DND-41 (cell line): ENCODE data around the gene MORN5.

ENCODE experiments used
- ATAC-seq: fragments of 200-7000 bp; cut with Tn5 transposase; 3 replicates; pipeline ENCODE4 v1.9.1; 2021; ENCODE audit warnings: low read depth; ENCODE audit not compliant: insufficient read depth
- DNase-seq: peaks from one replicate; pipeline ENCODE4 v3.0.0-alpha.2; 2020
- H2AFZ ChIP-seq: 2 replicates; pipeline ENCODE4 v1.6.0; 2012; ENCODE audit warnings: low read depth, low read length
- H3K27ac ChIP-seq: 2 replicates; pipeline ENCODE4 v1.5.1; 2012; ENCODE audit warnings: low read length, inconsistent platforms
- H3K27me3 ChIP-seq: fragments of 200-600 bp; sonication (generic); 2 replicates; pipeline ENCODE4 v1.6.0; 2012; ENCODE audit warnings: low read length, mild to moderate bottlenecking, inconsistent platforms; ENCODE audit not compliant: insufficient read depth, poor library complexity
- H3K36me3 ChIP-seq: 2 replicates; pipeline ENCODE4 v1.5.1; 2012; ENCODE audit warnings: low read length, inconsistent platforms; ENCODE audit not compliant: insufficient read depth
- H3K4me1 ChIP-seq: 2 replicates; pipeline ENCODE4 v1.5.1; 2012; ENCODE audit warnings: mild to moderate bottlenecking, low read length; ENCODE audit not compliant: insufficient read depth
- H3K4me2 ChIP-seq: 2 replicates; pipeline ENCODE4 v1.6.0; 2012; ENCODE audit warnings: mild to moderate bottlenecking, moderate library complexity, low read length, inconsistent platforms; ENCODE audit not compliant: insufficient read depth
- H3K4me3 ChIP-seq, 2 experiments: fragments of 200-600 bp in 1 of 2; shearing (Covaris generic) in 1 of 2; 2 replicates each; pipeline ENCODE4 v1.5.1; 2012 to 2016; ENCODE audit warnings: inconsistent platforms in 2 of 2, low read length in 2 of 2, mild to moderate bottlenecking in 2 of 2, low read depth in 1 of 2, moderate library complexity in 1 of 2
- H3K79me2 ChIP-seq: 2 replicates; pipeline ENCODE4 v1.6.0; 2012; ENCODE audit warnings: low read length, inconsistent platforms; ENCODE audit not compliant: insufficient read depth
- H3K9ac ChIP-seq: 2 replicates; pipeline ENCODE4 v1.6.0; 2012; ENCODE audit warnings: low read depth, mild to moderate bottlenecking, inconsistent platforms, low read length, moderate library complexity
- H3K9me3 ChIP-seq: 2 replicates; pipeline ENCODE4 v1.5.1; 2012; ENCODE audit warnings: low read length, moderate library complexity, mild to moderate bottlenecking, inconsistent platforms; ENCODE audit not compliant: insufficient read depth, severe bottlenecking
- H4K20me1 ChIP-seq: 2 replicates; pipeline ENCODE4 v1.6.0; 2012; ENCODE audit warnings: low read length; ENCODE audit not compliant: insufficient read depth
- EZH2 ChIP-seq: IDR thresholded peaks from 3 replicates; pipeline ENCODE4 v1.6.1; 2012; ENCODE audit warnings: borderline replicate concordance, low read depth, mild to moderate bottlenecking, moderate library complexity, low read length, inconsistent platforms; ENCODE audit not compliant: severe bottlenecking
- TF ChIP-seq, protein P1 (sequence below): IDR thresholded peaks from 2 replicates; pipeline ENCODE4 v1.5.1; 2012; ENCODE audit warnings: borderline replicate concordance, low read length, moderate library complexity, mild to moderate bottlenecking; ENCODE audit not compliant: poor library complexity, severe bottlenecking; ENCODE audit errors: extremely low read depth

Gene MORN5

DNA sequence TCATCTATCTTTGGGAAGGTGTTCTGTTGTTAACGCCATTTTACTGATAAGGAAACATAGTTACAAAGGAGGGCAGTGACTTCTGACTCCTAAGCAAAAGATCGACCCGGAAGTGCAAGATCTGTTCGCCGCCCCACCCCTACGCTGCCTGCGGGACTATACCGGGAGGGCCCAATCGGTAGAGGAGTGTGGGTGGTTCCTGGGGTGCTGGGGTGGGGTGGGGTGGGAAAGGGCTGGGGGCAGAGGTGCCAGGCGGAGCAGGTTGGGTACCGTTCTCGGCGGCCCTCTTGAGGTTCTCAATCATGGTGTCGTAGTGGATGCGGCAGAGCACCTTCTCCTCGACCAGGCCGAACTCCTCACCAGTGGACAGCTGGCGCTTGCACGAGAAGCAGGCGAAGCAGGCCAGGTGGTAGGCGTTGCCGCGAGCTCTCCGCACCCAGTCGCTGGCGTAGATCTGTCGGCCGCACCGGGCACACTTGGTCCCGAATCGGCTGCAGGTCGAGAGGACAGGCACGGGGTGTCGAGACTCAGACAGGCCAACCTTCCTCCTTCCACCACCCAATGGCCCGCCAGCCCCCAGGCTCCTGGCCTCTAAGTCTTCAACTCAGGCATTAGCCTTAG lies 57.2 kb downstream of the MORN5 start:
- Histone ChIP-seq H2AFZ (no peak overlapping the region), H4K20me1 (no peaks in the 10 kb centered on the region), H3K27ac (no peak overlapping the region), H3K9me3 (no peaks in the 10 kb centered on the region), H3K4me1 (no peaks in the 10 kb centered on the region), H3K4me3 (no peak overlapping the region), H3K9ac (no peak overlapping the region), H3K27me3 (no peaks in the 10 kb centered on the region), H3K79me2 (no peaks in the 10 kb centered on the region), H3K4me2 (no peak overlapping the region), H3K36me3 (no peaks in the 10 kb centered on the region)
- no peak for DNase-seq
- no peak for ATAC-seq
- TF ChIP-seq EZH2 = no peak
- TF ChIP-seq, protein P1, sequence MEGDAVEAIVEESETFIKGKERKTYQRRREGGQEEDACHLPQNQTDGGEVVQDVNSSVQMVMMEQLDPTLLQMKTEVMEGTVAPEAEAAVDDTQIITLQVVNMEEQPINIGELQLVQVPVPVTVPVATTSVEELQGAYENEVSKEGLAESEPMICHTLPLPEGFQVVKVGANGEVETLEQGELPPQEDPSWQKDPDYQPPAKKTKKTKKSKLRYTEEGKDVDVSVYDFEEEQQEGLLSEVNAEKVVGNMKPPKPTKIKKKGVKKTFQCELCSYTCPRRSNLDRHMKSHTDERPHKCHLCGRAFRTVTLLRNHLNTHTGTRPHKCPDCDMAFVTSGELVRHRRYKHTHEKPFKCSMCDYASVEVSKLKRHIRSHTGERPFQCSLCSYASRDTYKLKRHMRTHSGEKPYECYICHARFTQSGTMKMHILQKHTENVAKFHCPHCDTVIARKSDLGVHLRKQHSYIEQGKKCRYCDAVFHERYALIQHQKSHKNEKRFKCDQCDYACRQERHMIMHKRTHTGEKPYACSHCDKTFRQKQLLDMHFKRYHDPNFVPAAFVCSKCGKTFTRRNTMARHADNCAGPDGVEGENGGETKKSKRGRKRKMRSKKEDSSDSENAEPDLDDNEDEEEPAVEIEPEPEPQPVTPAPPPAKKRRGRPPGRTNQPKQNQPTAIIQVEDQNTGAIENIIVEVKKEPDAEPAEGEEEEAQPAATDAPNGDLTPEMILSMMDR = no peak

DNA sequence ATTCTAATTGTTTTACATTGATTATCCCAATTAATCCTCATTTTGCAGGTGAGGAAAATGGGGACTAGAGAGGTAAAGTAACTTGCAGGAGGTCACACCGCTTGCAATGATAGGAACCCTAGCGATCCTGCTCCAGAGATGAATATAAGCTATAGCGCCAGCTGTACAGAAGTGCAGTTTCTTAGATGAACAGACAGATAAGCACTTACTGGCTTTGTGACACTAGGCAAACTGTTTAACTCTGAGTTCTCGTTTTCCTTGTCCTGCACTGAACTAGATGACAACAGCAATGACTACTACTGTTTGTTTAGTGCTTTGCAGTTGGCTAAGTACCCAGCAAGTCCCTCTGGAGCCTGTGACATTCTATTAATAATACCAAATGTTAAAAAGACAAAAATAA lies 57.9 kb downstream of the MORN5 start:
- no peak for DNase-seq
- no peaks in the 10 kb centered on the region for H3K9me3 ChIP-seq
- no peak overlapping the region for H3K27ac ChIP-seq
- H3K4me1 ChIP-seq = no peaks in the 10 kb centered on the region
- H4K20me1 ChIP-seq = no peaks in the 10 kb centered on the region
- H3K79me2 ChIP-seq = no peaks in the 10 kb centered on the region
- no peaks in the 10 kb centered on the region for H3K27me3 ChIP-seq
- no peak overlapping the region for H3K9ac ChIP-seq
- H3K4me3 ChIP-seq = no peak overlapping the region
- no peak for ATAC-seq
- no peaks in the 10 kb centered on the region for H3K36me3 ChIP-seq
- no peak for TF ChIP-seq EZH2
- TF ChIP-seq, protein P1 = no peak
- no peak overlapping the region for H3K4me2 ChIP-seq
- H2AFZ ChIP-seq = no peak overlapping the region

DNA sequence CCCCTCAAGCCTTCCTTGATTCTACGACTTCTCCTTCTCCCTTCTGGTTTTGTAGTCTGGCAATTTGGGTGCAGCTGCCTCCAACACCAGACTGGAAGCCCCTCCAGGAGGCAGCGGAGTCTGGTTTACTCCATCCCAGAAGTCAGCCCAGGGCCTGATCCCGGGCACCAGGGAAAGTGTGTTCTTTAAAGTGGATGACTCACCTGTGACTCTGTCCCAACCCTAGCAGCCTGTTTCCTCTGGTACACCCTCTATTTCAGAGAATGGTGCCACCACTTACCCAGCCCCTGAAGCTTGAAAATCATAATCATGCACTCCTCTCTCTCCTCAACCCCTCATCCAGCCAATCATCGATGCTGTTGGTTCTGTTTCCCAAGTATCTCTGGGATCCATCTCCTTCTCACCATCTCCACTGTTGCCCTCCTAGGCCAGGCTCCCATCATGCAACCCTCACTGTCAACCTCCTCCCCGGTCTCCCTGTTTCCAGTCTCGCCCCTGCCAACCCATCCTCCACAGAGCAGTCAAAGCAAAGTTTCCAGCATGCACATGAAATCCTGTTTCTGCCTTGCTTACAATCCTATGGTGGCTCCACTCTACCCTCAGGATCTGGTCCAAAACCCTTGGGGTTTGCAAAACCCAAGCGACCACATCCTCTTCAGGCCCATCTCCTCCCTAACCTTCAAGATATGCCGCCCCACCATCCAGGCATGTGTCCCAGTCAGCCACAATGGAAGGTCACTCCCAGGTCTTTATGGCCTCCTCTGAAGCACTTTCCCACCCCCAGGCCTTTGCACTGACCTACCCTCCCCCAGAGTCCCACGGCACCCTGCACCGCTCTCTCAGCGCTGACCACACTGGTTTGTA lies 58.6 kb downstream of the MORN5 start:
- Histone ChIP-seq H3K9me3 (no peaks in the 10 kb centered on the region), H4K20me1 (no peaks in the 10 kb centered on the region), H2AFZ (no peak overlapping the region), H3K79me2 (no peaks in the 10 kb centered on the region), H3K4me1 (no peaks in the 10 kb centered on the region), H3K4me3 (no peak overlapping the region), H3K36me3 (no peaks in the 10 kb centered on the region), H3K27me3 (peaks cover 1% of the 10 kb centered on the region), H3K27ac (no peak overlapping the region), H3K9ac (no peak overlapping the region), H3K4me2 (no peak overlapping the region)
- no peak for ATAC-seq
- TF ChIP-seq, protein P1 = no peak
- TF ChIP-seq EZH2 = no peak
- DNase-seq = no peak
